Activated CD8-positive, alpha-beta memory T cell treated with anti-CD3 and anti-CD28 coated beads, Interleukin-2, amount 50 U/mL, for 48 hours (primary cell): Measurements from ENCODE around the gene SYDE1.

Experiments used
- DNase-seq: peaks from one replicate; pipeline ENCODE4 v3.0.0-alpha.2; 2020

The SYDE1 gene

DNA sequence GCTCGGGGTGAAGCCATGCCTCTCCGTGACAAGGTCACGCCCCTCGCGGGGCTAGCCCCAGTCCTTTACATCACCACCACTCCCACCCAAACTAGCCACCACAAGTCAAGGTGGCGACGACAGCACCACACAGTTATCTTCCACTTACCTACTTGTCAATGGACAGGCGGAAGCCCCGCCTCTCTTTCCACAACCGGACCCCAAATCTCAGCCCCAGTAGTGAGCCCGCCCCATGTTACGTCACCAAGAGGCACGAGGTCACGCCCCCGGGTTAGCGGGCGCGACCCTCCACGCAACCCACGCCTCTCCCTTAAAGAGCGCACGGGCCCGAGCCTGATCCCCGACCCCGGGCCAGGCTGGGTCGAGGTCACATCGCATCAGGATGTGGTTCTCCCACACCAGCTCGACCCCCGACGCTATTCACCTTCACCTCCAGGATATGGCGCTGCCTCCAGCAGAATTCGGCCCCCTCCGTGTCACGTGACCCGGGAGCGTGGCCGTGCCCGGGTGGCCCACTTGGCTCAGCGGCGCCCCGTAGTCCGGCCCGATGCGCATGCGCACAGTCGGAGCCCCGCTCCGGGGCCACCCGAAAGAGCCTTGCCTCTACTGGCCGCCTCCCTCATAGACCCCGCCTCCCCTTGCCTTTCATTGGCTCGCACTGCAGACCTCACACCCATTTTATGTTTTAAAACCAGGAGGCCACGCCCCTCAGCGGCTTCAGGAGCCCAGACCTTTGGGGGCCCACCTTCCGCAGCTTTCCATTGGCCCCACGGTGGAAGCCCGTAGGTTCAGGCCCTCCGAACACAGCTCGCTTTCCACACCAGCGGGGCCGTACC, 18.2 kb downstream of the SYDE1 start:
- peak; percentile 100 for DNase-seq

- no peak for DNase-seq
Measured at GRCh38 chr19:15126131-15126910, 19.1 kb downstream of the SYDE1 start.

DNA sequence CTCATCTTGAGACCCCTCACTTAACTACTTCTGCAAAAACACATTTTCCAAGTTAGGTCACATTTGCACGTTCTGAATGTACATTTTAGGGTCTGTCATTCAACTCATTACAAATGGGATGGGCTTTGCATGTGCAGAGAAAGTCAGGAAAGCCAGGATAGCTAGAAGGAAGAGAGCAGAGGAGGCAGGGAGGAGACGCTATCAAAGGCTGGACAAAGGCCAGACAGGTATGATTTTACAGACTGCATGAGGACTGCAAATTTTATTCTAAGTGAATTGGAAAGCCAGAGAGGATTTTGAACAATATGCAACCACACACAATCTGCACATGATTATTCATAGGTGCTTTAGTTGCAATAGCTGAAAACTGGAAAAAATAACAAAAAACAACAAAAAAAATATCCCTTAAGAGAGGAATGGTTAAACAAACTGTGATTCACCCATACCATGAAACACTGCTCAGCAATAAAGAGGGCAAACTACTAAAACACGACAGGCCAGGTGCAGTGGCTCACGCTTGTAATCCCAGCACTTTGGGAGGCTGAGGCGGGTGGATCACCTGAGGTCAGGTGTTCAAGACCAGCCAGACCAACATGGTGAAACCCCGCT, 21.1 kb downstream of the SYDE1 start:
- no peak for DNase-seq

GRCh38 chr19:15129856-15130585, 22.8 kb downstream of the SYDE1 start:
- no peak for DNase-seq

GRCh38 chr19:15136234-15136954, 29.2 kb downstream of the SYDE1 start:
- no peak for DNase-seq

GRCh38 chr19:15137777-15138176, 30.6 kb downstream of the SYDE1 start:
- DNase-seq: no peak

- no peak for DNase-seq
Measured at GRCh38 chr19:15138427-15138826, 31.2 kb downstream of the SYDE1 start.

DNA sequence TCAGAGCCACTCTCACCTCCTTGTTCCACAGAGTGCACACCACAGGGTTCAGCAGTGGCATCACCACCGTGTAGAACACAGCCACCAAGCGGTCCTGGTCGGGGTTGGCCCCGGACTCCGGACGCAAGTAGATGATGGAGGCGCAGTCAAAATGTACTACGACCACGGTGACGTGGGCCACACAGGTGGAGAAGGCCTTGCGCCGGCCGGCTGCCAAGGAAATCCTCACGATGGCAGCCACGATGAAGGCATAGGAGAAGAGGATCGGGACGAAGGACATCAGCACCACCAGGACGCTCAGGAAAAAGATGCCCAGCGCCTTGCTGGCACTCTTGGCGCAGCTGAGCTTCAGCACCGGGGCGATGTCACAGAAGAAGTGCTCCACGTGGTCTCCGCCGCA, 33.9 kb downstream of the SYDE1 start:
- no peak for DNase-seq

DNA sequence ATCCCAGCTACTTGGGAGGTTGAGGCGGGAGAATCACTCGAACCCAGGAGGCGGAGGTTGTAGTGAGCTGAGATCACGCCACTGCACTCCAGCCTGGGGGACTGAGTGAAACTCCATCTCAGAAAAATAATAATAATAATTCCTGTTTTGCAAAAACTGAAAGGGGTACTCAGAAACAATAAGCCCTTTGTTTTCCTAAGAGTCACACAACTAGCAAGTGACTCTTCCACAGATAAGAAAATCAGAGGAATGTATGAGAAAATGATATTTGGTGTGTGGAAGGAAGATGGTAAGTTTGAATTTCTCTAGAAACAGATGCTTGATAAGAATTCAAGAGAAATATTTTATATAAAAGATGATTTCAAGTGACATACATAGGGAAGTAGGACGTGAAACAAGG, 35.1 kb downstream of the SYDE1 start:
- no peak for DNase-seq

DNA sequence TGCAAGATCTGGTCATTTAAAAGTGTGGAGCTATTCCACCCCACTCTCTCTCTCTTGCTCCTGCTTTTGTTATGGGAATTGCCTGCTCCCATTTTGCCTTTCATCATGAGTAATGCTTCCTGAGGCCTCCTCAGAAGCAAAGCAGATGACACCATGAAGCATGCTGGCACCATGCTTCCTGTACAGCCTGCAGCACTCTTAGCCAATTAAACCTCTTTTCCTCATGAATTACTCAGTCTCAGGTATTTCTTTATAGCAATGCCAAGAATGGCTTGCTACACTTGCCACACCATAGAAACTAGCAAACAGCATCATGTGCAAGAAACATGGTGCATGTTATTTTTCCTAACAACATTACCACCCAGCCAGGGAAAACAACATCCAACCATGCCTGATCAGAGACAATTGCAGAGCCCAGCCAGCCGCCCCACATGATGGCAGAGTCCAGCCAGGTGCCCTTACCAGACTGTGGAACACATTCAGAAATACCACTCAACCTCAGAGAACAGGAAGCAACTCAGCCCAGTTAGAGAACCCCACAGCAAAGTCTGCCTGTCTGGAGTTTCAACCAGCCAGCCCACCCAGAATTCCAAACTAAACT, 36.9 kb downstream of the SYDE1 start:
- no peak for DNase-seq

- DNase-seq: no peak
Measured at GRCh38 chr19:15147090-15147489, 39.9 kb downstream of the SYDE1 start.

DNA sequence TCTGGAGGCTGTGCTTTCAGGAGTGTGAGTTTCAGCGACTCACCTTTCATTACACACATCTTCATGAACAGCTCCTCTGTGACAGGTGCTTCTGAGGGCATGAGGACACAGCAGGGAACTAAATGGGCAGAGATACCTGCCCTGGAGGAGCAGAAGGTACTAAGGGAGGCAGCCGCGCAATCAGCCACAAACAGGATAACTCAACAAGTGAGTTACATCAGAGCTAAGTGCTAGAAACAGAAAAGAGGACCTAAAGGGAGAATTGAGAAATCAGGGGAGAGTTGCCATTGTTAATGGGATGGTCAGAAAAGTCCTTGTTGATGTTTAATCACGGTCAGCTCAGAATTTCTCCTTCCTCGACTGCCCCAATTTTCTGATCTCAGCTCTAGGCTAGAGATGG, 42.5 kb downstream of the SYDE1 start:
- DNase-seq: no peak

DNA sequence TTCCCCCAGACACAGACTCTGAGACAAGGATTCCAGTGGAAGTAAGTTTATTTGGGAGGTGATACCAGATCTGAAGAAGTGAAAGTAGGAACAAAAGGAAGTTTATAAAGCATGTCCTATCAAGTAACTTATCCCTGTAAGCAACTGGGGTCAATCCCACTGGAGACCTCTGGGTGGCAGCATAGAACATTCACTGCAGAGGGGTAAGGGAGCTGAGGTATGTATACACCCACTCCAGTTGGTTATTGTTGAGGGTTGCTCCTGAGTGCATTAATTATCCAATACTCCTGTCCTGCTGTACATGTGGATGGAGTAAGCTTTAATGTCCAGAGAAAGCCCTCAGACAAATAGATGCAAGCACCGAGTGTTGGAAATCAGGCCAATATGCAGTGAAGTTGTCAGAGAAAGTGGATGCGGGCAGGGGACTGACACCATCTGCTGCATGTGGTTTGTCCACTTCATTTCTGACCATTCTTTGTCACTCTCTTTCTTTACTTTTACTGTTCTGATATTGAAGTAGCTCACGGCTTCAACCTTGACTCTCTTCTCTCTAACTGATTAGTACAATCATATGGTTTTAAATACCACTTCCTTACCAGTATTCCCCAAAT, 46.9 kb downstream of the SYDE1 start:
- no peak for DNase-seq

GRCh38 chr19:15155296-15155695, 48.1 kb downstream of the SYDE1 start:
- DNase-seq: no peak

GRCh38 chr19:15156391-15156790, 49.2 kb downstream of the SYDE1 start:
- DNase-seq: no peak

- no peak for DNase-seq
Measured at GRCh38 chr19:15159251-15159650, 52.0 kb downstream of the SYDE1 start.

DNA sequence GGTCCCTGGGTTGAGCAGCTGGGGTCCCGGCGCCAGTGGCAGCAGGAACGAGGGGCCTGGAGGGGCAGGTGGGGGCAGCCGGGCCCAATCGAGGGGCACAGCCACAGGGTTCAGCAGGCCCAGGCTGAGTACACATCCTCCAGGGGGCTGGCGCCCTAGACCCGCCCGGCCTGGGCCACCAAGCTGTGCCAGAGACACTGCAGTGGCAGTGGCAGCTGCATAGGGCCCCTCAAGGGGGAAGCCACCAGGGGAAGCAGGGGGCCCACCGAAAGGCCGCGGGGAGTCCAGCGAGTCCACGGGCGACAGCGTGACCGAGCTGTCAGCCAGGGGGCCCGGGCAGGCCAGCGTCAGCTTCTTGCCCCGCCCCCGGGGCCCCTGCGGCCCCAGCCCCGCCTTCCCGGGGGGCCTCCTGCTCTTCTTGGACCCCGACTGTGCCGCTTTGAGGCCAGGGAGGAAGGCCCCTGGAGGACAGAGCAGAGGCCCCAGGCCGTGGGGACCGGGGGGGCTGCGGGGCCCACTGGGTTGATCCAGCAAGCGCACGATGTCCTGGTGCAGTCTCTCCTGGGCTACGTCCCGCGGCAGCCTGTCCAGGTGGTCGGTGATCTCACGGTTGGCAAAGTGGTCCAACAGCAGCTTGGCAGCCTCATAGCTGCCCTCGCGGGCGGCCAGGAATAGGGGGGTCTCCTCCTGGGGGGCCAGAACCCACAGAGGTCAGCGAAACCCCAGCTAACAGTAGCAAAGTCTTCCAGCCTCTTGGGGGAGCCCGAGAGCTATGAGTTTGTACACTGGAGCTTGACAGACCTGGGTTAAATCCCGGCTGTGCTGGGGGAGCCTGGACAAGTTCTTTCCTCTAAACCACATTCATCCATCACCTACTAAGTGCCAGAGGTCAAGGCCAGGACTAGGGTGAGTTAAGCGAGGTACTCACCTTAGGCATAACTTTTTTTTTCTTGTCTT, 54.1 kb downstream of the SYDE1 start:
- no peak for DNase-seq
